C4-2B (cell line): Measurements from ENCODE around the gene OSBPL1A.

Source experiments
- H3K27ac ChIP-seq: fragments of 450-650 bp; 2 replicates; pipeline ENCODE4 v1.5.1; 2017
- CTCF ChIP-seq: fragments of 450-650 bp; conservative IDR thresholded peaks from 2 replicates; pipeline ENCODE4 v1.5.1; 2017; ENCODE audit warnings: mild to moderate bottlenecking
- ZFX ChIP-seq: fragments of 450-650 bp; IDR thresholded peaks from 2 replicates; pipeline ENCODE4 v1.6.1; 2017

The OSBPL1A gene

GRCh38 chr18:24270358-24270936, 127.2 kb downstream of the OSBPL1A start:
- TF ChIP-seq ZFX (no peak), CTCF (no peak)
- H3K27ac ChIP-seq, result no peak overlapping the region

DNA sequence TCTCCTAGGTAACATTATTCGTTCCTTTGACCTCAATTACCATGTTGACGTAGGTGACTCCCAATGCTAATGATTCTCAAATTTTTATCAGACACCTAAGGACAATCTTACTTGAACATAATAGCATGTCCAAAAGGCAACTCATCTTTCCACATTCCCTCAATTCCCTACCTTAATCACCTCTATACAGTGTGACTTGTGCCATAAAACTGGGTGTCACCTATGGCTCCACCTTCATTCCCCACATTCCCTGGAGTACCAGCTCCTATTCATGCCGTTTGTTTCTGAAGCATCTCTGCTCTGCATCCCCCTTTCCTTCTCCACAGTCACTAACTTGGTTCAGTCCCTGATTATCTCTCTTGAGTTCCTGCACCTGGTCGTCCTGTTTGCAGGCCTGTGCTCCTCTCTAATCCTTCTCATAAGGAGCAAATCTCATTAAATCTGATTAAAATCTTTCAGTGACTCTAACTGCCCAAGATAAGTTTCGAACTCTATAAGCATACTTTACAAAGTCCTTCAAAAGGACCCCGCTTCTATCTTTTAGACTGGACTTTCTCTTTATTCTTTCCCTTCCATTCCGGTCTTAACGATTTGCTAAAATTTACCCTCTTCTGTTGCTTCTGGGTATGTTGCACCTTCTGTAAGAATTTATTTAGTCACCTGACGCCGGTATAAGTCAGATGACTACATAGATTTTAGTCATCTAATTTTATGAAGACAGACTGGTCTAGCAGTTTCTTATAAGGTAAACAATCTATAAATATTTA, 128.7 kb downstream of the OSBPL1A start:
- no peak overlapping the region for H3K27ac ChIP-seq

GRCh38 chr18:24267878-24268277, 129.7 kb downstream of the OSBPL1A start:
- TF ChIP-seq ZFX (no peak), CTCF (no peak)
- no peak overlapping the region for H3K27ac ChIP-seq

More for the DNA sequence above, 128.7 kb downstream of the OSBPL1A start:
- TF ChIP-seq ZFX, result no peak
- no peak for TF ChIP-seq CTCF

DNA sequence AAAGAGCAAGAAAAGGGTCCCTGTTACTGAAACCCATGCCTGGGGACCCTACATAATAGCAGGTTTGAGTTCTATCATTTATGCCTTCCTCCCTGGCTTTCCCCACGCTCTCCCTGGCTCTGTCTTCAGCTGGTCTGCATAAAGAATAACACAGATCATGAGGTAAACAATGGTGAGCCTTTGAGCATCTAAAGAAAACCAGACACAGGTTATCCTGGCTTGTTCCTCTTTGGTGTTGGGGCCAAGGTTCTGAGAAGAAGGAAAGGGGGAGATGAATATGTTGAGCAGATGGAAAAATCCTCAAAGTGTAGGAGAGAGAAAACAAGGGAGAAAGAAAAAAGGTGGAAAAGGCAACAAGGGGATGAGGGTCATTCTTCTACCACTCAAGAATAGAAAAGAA, 131.5 kb downstream of the OSBPL1A start:
- TF ChIP-seq ZFX, result no peak
- TF ChIP-seq CTCF, result no peak
- H3K27ac ChIP-seq, result no peak overlapping the region

GRCh38 chr18:24265502-24266064, 132.0 kb downstream of the OSBPL1A start:
- H3K27ac ChIP-seq, result no peak overlapping the region
- no peak for TF ChIP-seq CTCF
- no peak for TF ChIP-seq ZFX

- TF ChIP-seq ZFX (no peak), CTCF (no peak)
- no peak overlapping the region for H3K27ac ChIP-seq
These were observed 134.6 kb downstream of the OSBPL1A start for GRCh38 chr18:24263050-24263449.

DNA sequence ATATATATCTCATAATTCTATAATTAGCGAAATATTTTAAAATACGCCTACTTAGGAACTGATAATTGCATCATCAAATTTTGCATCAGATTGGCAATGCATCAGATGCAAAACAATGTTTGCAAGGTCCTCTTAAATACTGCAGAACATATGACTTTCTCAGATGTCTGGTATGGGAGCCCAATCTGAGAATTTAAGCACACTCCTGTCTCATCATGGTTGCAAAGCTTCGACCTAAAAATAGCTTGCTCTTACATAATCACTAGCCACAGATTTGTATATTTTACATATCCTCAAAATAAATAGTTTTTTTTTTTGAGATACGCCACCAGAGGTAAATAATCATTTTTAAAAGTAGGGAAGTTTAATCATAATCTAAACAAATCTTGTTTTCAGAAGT, 135.5 kb downstream of the OSBPL1A start:
- H3K27ac ChIP-seq, result no peak overlapping the region
- TF ChIP-seq CTCF (no peak), ZFX (no peak)
